ENCODE measurements around the gene SH3PXD2A. TPM values are rescaled to one million over a fixed set of nuclear protein-coding genes. Genes with fewer than 3 reads are reported as not detected.

Gene SH3PXD2A
- total RNA-seq, 1 experiment from 2014 or later: 6.3 TPM

DNA sequence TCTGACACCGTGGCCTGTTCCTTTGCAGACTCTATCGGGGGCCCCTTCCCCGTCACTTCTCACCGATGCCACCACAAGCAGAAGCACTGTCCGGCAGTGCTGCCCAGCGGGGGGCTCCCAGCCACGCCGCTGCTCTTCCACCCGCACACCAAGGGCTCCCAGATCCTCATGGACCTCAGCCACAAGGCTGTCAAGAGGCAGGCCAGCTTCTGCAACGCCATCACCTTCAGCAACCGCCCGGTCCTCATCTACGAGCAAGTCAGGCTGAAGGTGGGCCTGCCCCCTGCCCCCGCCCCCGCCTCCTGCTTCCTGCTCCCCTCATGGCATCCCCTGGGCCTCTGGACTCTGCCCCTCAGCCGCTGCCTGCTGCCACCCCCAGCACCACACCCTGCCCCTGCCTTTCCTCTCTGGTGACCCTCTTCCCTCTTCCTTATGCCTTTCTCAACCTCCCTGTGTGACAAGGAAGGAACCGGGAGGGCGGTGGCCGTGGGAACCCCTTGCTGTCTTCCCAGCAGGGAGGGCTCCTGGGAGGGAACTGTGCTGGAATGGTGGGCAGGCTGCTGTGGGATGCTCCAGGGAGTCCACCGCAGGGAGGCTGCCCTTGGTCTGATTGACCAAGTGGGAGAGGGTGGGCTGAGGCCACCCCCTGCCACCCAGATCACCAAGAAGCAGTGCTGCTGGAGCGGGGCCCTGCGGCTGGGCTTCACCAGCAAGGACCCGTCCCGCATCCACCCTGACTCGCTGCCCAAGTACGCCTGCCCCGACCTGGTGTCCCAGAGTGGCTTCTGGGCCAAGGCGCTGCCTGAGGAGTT lies 284.3 kb downstream of the SH3PXD2A start:
- ChIA-PET POLR2A (no interaction called here), CTCF (no interaction called here)
- DNase-seq: no peak
- Mint-ChIP-seq H3K4me1 (ENCODE audit: low read depth, unreplicated experiment) (peaks cover 22% of the 10 kb centered on the region), H3K27ac (ENCODE audit: unreplicated experiment) (no peak overlapping the region), H3K36me3 (ENCODE audit: insufficient read depth, unreplicated experiment) (no peaks in the 10 kb centered on the region), H3K27me3 (ENCODE audit: insufficient read depth, unreplicated experiment) (no peaks in the 10 kb centered on the region), H3K9me3 (ENCODE audit: unreplicated experiment) (no peaks in the 10 kb centered on the region), H3K4me3 (ENCODE audit: unreplicated experiment) (no peak overlapping the region)
- H3K9me3 ChIP-seq: no peaks in the 10 kb centered on the region
- TF ChIP-seq, protein P1, sequence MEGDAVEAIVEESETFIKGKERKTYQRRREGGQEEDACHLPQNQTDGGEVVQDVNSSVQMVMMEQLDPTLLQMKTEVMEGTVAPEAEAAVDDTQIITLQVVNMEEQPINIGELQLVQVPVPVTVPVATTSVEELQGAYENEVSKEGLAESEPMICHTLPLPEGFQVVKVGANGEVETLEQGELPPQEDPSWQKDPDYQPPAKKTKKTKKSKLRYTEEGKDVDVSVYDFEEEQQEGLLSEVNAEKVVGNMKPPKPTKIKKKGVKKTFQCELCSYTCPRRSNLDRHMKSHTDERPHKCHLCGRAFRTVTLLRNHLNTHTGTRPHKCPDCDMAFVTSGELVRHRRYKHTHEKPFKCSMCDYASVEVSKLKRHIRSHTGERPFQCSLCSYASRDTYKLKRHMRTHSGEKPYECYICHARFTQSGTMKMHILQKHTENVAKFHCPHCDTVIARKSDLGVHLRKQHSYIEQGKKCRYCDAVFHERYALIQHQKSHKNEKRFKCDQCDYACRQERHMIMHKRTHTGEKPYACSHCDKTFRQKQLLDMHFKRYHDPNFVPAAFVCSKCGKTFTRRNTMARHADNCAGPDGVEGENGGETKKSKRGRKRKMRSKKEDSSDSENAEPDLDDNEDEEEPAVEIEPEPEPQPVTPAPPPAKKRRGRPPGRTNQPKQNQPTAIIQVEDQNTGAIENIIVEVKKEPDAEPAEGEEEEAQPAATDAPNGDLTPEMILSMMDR (IDR thresholded peaks at IDR 0.05; ENCODE audit: insufficient read depth in 1 of 2, low read depth in 1 of 2, low read length in 1 of 2, severe bottlenecking in 1 of 2, unreplicated experiment in 1 of 2): no peak
- intact Hi-C loops (cut with micrococcal nuclease; ENCODE audit: unreplicated experiment): no loop called here
- no peaks in the 10 kb centered on the region for H3K4me1 ChIP-seq
- BruUV-seq (replicated peaks): no TSS peak
- H3K36me3 ChIP-seq (ENCODE audit: control insufficient read depth, insufficient read depth, low read length): no peaks in the 10 kb centered on the region
- no peak overlapping the region for H3K4me3 ChIP-seq (ENCODE audit: low read depth, low read length)
- no peaks in the 10 kb centered on the region for H3K27me3 ChIP-seq (replicated peaks; ENCODE audit: control insufficient read depth, insufficient read depth, low read length)

DNA sequence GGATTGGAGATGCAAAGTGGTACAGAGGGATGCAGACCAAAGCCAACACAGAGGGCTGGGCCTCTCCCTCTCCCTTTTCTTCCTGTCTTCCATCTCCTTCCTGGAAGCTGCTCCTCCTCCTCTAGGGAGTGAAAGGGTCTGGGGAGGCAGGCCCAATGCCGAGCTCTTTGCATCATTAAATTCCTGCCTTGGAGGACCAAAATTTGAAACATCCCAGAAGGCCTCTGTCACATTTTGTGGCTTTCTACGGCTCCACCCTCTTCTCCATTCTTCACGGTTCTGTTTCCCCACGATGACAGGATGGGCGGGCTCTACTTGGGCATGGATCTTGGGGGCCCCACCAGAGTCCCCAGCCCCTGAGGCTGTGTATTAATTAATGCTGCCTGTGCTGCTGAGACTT lies 285.5 kb downstream of the SH3PXD2A start:
- Histone ChIP-seq H3K9me3 (no peaks in the 10 kb centered on the region), H3K36me3 (ENCODE audit: control insufficient read depth, insufficient read depth, low read length) (no peaks in the 10 kb centered on the region), H3K27me3 (replicated peaks; ENCODE audit: control insufficient read depth, insufficient read depth, low read length) (no peaks in the 10 kb centered on the region), H3K4me3 (ENCODE audit: low read depth, low read length) (no peak overlapping the region), H3K4me1 (no peaks in the 10 kb centered on the region)
- no peak overlapping the region for H3K27ac Mint-ChIP-seq (ENCODE audit: unreplicated experiment)
- intact Hi-C loops (cut with micrococcal nuclease; ENCODE audit: unreplicated experiment): no loop called here
- peaks cover 14% of the 10 kb centered on the region for H3K4me1 Mint-ChIP-seq (ENCODE audit: low read depth, unreplicated experiment)
- H3K27me3 Mint-ChIP-seq (ENCODE audit: insufficient read depth, unreplicated experiment): no peaks in the 10 kb centered on the region
- no peaks in the 10 kb centered on the region for H3K36me3 Mint-ChIP-seq (ENCODE audit: insufficient read depth, unreplicated experiment)
- no TSS peak for BruUV-seq (replicated peaks)
- H3K4me3 Mint-ChIP-seq (ENCODE audit: unreplicated experiment): no peak overlapping the region
- ChIA-PET CTCF (no interaction called here), POLR2A (no interaction called here)
- TF ChIP-seq, protein P1 (IDR thresholded peaks at IDR 0.05; ENCODE audit: insufficient read depth in 1 of 2, low read depth in 1 of 2, low read length in 1 of 2, severe bottlenecking in 1 of 2, unreplicated experiment in 1 of 2): no peak
- H3K9me3 Mint-ChIP-seq (ENCODE audit: unreplicated experiment): no peaks in the 10 kb centered on the region
- no peak for DNase-seq

- peaks cover 7% of the 10 kb centered on the region for H3K4me1 Mint-ChIP-seq (ENCODE audit: low read depth, unreplicated experiment)
- H3K4me3 Mint-ChIP-seq (ENCODE audit: unreplicated experiment): no peak overlapping the region
- ChIA-PET CTCF (interaction anchor here (1.1 kb wide), 1 partner anchor 26 kb away, joined by 3 read pairs; no protein-coding TSS in a partner anchor), POLR2A (no interaction called here)
- Histone ChIP-seq H3K27me3 (replicated peaks; ENCODE audit: control insufficient read depth, insufficient read depth, low read length) (no peaks in the 10 kb centered on the region), H3K36me3 (ENCODE audit: control insufficient read depth, insufficient read depth, low read length) (no peaks in the 10 kb centered on the region), H3K9me3 (no peaks in the 10 kb centered on the region), H3K4me3 (ENCODE audit: low read depth, low read length) (no peak overlapping the region), H3K4me1 (no peaks in the 10 kb centered on the region)
- intact Hi-C loops (cut with micrococcal nuclease; ENCODE audit: unreplicated experiment): no loop called here
- no TSS peak for BruUV-seq (replicated peaks)
- TF ChIP-seq, protein P1 (IDR thresholded peaks at IDR 0.05; ENCODE audit: insufficient read depth in 1 of 2, low read depth in 1 of 2, low read length in 1 of 2, severe bottlenecking in 1 of 2, unreplicated experiment in 1 of 2): no peak
- H3K36me3 Mint-ChIP-seq (ENCODE audit: insufficient read depth, unreplicated experiment): no peaks in the 10 kb centered on the region
- no peaks in the 10 kb centered on the region for H3K27me3 Mint-ChIP-seq (ENCODE audit: insufficient read depth, unreplicated experiment)
- H3K27ac Mint-ChIP-seq (ENCODE audit: unreplicated experiment): peak overlapping the region; percentile 40
- no peak for DNase-seq
- no peaks in the 10 kb centered on the region for H3K9me3 Mint-ChIP-seq (ENCODE audit: unreplicated experiment)
Observed at GRCh38 chr10:103568505-103568904, 286.9 kb downstream of the SH3PXD2A start.

Measured in Caco-2 (cell line).